IMR-90 (cell line): Measurements from ENCODE around the gene ATG9B.

Experiments
- CHD1 ChIP-seq: IDR thresholded peaks from 2 replicates; pipeline ENCODE4 v1.6.1; 2012; ENCODE audit warnings: low read depth, low read length, improper control_type of control experiment
- CTCF ChIP-seq: conservative IDR thresholded peaks from 2 replicates; pipeline ENCODE4 v1.5.1; 2012; ENCODE audit warnings: mild to moderate bottlenecking, low read depth, low read length, improper control_type of control experiment
- FOS ChIP-seq: fragments of 150-350 bp; IDR thresholded peaks from 2 replicates; pipeline ENCODE4 v1.6.1; 2016; ENCODE audit warnings: low read depth, low read length
- MAFK ChIP-seq: IDR thresholded peaks from 2 replicates; pipeline ENCODE4 v1.6.1; 2012; ENCODE audit warnings: low read depth, low read length, improper control_type of control experiment
- MAZ ChIP-seq: IDR thresholded peaks from 2 replicates; pipeline ENCODE4 v1.6.1; 2012; ENCODE audit warnings: low read depth, mild to moderate bottlenecking, low read length, improper control_type of control experiment, moderate library complexity, borderline replicate concordance
- NFE2L2 ChIP-seq: fragments of 150-350 bp; IDR thresholded peaks from 2 replicates; pipeline ENCODE4 v1.6.1; 2016; ENCODE audit warnings: low read depth, mild to moderate bottlenecking, low read length
- POLR2A ChIP-seq: IDR thresholded peaks from 2 replicates; pipeline ENCODE4 v1.6.1; 2012; ENCODE audit warnings: mild to moderate bottlenecking, low read depth, low read length
- RAD21 ChIP-seq: IDR thresholded peaks from 2 replicates; pipeline ENCODE4 v1.6.1; 2012; ENCODE audit warnings: low read length, improper control_type of control experiment
- RCOR1 ChIP-seq: IDR thresholded peaks from 2 replicates; pipeline ENCODE4 v1.6.1; 2012; ENCODE audit warnings: mild to moderate bottlenecking, low read length, improper control_type of control experiment; ENCODE audit not compliant: insufficient replicate concordance
- RFX5 ChIP-seq: IDR thresholded peaks from 2 replicates; pipeline ENCODE4 v1.8.0; 2012; ENCODE audit warnings: low read depth, mild to moderate bottlenecking, low read length, moderate library complexity
- USF2 ChIP-seq: fragments of 150-350 bp; IDR thresholded peaks from 2 replicates; pipeline ENCODE4 v1.6.1; 2017; ENCODE audit warnings: mild to moderate bottlenecking, antibody characterized with exemption, low read length, low read depth
- TF ChIP-seq, protein P1 (sequence below): fragments of 150-350 bp; IDR thresholded peaks from 2 replicates; pipeline ENCODE4 v1.6.1; 2016; ENCODE audit warnings: low read depth, mild to moderate bottlenecking, low read length, moderate library complexity, borderline replicate concordance

GRCh38 chr7:151028948-151029501, 4.7 kb upstream of the ATG9B start:
- TF ChIP-seq CTCF (no peak), POLR2A (no peak), FOS (no peak), MAFK (no peak), RFX5 (no peak), NFE2L2 (no peak), RAD21 (no peak), CHD1 (no peak), USF2 (no peak), MAZ (no peak), RCOR1 (no peak)
- TF ChIP-seq, protein P1, sequence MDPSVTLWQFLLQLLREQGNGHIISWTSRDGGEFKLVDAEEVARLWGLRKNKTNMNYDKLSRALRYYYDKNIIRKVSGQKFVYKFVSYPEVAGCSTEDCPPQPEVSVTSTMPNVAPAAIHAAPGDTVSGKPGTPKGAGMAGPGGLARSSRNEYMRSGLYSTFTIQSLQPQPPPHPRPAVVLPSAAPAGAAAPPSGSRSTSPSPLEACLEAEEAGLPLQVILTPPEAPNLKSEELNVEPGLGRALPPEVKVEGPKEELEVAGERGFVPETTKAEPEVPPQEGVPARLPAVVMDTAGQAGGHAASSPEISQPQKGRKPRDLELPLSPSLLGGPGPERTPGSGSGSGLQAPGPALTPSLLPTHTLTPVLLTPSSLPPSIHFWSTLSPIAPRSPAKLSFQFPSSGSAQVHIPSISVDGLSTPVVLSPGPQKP = no peak
